ENCODE data around the gene DLK2.

The DLK2 gene

DNA sequence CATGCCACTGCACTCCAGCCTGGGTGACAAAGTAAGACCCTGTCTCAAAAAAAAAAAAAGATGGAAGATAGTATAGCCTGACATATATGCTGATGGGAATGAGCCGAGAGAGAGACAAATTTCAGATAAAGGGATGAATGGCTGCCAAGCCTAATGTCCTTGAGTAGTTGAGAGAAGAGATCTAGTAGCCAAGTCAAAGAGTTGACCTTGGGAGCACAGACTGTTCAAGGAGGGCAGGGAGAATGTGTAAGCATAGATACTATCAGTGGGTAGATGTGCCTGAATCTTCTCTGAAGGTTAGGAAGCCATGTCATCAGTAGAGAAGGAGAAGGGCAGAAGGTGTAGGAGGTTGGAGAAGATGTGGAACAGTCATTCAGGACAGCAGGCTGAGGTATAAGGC lies 48.1 kb downstream of the DLK2 start:
- TF ChIP-seq, protein P1, sequence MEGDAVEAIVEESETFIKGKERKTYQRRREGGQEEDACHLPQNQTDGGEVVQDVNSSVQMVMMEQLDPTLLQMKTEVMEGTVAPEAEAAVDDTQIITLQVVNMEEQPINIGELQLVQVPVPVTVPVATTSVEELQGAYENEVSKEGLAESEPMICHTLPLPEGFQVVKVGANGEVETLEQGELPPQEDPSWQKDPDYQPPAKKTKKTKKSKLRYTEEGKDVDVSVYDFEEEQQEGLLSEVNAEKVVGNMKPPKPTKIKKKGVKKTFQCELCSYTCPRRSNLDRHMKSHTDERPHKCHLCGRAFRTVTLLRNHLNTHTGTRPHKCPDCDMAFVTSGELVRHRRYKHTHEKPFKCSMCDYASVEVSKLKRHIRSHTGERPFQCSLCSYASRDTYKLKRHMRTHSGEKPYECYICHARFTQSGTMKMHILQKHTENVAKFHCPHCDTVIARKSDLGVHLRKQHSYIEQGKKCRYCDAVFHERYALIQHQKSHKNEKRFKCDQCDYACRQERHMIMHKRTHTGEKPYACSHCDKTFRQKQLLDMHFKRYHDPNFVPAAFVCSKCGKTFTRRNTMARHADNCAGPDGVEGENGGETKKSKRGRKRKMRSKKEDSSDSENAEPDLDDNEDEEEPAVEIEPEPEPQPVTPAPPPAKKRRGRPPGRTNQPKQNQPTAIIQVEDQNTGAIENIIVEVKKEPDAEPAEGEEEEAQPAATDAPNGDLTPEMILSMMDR (IDR thresholded peaks at IDR 0.05; ENCODE audit: low read depth, low read length), result no peak
- no peak overlapping the region for H3K4me3 ChIP-seq (replicated peaks in 1 of 2; ENCODE audit: low read depth in 2 of 2, low read length in 2 of 2)
- DNase-seq (ENCODE audit: low read depth in 2 of 2), result no peak

DNA sequence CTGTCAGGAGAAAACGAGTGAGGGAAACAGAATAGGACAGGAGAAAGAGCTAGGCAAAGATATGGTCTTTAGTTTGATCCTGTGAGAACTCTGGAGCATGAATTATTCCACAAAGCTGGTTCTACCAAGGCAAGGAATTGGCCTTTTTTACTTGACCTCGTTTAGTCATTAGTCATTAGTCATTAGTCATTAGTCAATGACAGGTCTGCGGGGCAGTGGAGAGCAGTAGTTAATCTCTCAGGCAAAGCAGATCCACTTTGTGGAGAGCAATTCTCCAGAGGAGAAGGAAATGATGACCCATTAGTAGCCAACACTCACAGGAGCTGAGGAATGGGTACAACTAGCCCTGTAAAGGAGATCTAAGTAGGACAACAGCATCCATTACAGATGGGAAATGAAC lies 50.0 kb downstream of the DLK2 start:
- H3K4me3 ChIP-seq (replicated peaks in 1 of 2; ENCODE audit: low read depth in 2 of 2, low read length in 2 of 2), result no peak overlapping the region
- TF ChIP-seq, protein P1 (IDR thresholded peaks at IDR 0.05; ENCODE audit: low read depth, low read length), result no peak
- DNase-seq (ENCODE audit: low read depth in 2 of 2), result peak; percentile 16 to 17

DNA sequence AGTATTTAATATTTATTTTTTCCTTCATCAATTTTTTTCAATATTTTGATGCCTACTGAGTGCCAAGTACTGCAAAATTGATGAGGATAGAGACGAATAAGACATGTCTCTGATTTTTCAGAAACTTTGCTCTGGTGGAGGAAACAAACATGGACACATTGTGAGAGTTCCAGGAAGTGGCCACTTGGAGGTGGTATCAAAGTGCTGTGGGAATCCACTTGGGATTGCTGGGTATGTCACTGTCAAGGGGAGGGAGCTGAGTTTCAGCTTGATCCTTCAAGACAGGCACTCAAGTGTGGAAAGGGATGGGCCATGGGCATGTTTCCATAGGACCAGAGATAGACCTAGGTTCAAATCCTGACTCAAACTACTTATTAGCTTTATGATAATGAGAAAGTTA lies 52.5 kb downstream of the DLK2 start:
- H3K4me3 ChIP-seq (replicated peaks in 1 of 2; ENCODE audit: low read depth in 2 of 2, low read length in 2 of 2), result no peak overlapping the region
- TF ChIP-seq, protein P1 (IDR thresholded peaks at IDR 0.05; ENCODE audit: low read depth, low read length), result no peak
- DNase-seq (ENCODE audit: low read depth in 2 of 2), result no peak

DNA sequence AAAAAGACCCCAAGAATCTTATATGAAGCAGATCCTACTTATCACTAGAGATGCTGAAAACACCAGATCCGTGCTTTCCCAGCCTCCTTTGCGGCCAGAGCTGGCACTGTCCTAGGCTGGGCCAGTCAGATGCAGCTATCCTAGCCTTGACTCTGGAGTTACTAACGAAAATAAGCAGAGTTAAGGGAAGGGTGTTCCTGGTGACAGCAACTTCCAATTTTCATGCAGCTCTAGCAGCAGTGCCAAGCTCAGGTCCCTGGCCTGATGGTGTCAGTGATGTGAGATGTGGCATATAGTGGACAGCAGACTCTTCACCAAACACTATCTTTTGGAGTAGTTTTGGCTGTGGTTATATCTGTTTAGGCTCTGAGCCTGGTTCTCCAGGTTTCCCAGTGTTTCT lies 53.6 kb downstream of the DLK2 start:
- no peak overlapping the region for H3K4me3 ChIP-seq (replicated peaks in 1 of 2; ENCODE audit: low read depth in 2 of 2, low read length in 2 of 2)

More for the DNA sequence above, 53.6 kb downstream of the DLK2 start:
- TF ChIP-seq, protein P1 (IDR thresholded peaks at IDR 0.05; ENCODE audit: low read depth, low read length), result no peak
- DNase-seq (ENCODE audit: low read depth in 2 of 2), result no peak
